NCI-H526 treated with DMSO at 0.1 percent for 48 hours (cell line): ENCODE measurements around the gene PTDSS2.
"Not testable (repeated sequence)": the region's sequence is repeated elsewhere in the genome, so short reads cannot be mapped to it uniquely, and the experiment has no call there.

Source experiments
- DNase-seq: peaks from one replicate; lab custom pipeline; 2025; lab: John Stamatoyannopoulos, UW

Gene PTDSS2

GRCh38 chr11:431921-432320, 18.2 kb upstream of the PTDSS2 start:
- DNase-seq: no peak

- DNase-seq: no peak
Observed at GRCh38 chr11:432501-433100, 17.5 kb upstream of the PTDSS2 start.

DNA sequence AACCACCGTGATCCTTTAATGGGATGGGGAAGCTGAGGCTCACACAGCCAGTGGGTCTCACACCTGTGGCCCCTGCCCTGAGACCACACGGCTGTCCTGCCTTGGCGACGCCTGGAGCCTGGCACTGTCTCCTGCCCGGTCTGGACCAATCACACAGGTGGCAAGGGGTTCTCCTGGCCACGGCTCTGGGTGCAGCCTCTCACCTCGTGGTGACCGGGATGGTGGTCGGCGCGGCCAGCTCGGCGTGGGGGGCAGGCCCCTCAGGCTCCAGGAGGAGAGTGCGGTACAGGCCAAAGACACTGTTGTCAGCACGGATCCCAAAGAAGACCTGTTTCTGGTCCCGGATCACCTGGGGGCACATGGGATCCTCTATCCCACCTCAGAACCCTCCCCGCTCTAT, 17.0 kb upstream of the PTDSS2 start:
- no peak for DNase-seq

DNA sequence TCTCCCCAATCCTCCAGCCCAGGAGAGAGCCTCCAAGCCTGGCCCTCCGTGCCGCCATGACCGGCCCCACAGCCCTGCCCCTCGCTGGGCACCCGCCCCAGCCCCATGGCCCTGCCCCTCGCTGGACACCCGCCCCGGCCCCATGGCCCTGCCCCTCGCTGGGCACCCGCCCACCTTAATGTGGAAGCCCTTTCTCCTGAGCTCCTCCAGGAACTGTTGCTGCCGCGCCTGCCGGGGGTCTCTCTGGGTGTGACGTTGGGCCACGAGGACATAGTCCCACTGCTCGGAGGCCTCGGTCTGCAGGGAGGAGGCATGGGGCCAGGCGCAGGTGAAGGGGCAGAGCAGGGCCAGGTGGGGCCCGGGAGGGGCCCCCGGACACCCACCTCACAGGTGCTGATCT, 16.4 kb upstream of the PTDSS2 start:
- DNase-seq: no peak

DNA sequence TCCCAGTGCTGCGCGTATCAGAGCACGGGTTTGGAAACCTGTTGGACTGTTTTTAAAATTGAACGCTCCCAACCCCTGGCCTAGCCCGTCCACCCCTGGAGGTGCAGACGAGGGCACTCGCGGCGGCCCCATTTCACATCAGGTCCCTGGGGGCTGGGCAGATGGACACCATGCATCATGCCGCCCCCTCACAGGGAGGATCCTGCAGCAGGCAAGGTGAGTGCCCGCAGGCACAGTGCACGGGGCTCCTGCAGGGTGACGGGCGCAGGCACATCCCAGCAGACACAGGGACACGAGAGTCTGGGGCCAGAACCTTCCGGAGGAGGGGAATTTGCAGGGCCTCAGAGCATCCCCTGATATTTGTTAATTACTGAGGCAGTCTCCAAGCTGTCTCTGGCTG, 15.6 kb upstream of the PTDSS2 start:
- DNase-seq: no peak

DNA sequence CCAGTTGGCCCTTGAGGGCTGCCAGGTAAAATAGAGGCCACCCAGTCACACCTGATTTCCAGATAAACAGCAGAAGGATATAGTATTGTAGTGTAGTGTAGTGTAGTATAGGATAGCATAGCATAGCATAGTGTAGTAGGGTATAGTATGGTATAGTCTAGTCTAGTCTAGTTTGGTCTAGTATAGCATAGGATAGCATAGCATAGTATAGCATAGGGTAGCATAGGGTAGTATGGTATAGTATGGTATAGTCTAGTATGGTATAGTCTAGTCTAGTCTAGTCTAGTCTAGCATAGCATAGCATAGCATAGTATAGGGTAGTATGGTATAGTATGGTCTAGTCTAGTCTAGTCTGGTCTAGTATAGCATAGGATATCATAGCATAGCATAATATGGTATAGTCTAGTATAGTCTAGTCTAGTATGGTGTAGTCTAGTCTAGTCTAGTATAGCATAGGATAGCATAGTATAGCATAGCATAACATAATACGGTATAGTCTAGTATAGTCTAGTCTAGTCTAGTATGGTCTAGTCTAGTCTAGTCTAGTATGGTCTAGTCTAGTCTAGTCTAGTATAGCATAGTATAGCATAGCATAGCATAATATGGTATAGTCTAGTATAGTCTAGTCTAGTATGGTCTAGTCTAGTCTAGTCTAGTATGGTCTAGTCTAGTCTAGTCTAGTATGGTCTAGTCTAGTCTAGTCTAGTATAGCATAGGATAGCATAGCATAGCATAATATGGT, 14.9 kb upstream of the PTDSS2 start:
- DNase-seq: not testable (repeated sequence)

DNA sequence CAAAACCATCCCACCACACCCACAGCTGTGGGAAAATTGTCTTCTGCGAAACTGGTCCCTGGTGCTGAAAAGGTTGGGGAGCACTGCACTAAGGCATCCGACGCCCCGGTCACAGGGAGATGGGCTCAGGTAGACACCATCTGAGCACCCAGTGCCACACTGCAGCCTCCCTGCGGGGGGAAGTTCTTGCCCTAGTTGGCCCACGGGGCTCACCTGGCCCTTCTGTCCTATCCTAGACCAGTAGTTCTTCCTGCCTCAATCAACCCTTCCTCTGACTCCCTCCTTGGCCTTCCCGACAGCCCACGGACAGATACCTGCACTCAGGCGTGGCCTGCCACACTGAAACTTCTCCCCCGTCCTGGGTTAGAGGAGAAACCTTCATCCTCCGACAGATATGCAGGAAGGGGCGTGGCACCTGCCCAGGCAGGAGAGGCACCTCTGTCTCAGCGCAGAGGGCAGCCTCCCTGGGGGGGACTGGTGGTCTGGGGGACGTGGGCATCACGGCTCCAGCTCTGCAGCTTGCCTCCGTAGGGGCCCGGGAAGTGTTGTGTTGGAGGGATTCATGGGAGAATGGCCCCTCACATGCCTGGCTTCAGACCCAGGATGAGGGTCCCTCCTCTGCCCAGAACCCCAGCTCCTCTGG, 12.7 kb upstream of the PTDSS2 start:
- DNase-seq: no peak

DNA sequence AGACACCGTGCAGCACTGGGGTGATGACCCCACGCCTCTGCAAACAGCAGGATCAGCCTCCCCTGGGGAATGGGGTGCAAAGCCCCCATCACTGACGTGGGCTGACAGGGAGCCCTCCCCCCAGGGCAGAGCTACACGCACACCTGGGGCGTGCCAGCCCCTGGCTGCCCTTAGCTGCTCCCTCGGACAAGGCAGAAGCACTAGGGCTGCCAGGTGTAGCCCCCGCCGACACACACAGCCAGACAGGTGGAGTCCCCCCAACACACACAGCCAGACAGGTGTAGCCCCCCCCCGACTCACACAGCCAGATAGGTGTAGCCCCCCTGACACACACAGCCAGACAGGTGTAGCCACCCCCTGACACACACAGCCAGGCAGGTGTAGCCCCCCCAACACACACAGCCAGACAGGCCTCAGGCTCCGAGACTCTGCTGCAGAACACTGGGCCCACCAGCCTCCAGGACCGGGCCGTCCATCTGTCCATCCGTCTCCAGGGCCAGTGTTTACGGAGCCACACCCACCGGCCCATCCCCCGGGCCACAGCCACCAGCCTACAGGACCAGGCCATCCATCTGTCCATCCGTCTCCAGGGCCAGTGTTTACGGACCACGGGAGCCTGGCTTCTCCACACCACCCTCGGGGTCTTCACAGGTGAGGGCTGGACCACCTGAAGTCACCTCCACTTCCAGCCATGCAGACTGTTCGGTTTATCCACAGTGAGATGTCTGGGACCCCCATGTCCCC, 11.8 kb upstream of the PTDSS2 start:
- DNase-seq: no peak

DNA sequence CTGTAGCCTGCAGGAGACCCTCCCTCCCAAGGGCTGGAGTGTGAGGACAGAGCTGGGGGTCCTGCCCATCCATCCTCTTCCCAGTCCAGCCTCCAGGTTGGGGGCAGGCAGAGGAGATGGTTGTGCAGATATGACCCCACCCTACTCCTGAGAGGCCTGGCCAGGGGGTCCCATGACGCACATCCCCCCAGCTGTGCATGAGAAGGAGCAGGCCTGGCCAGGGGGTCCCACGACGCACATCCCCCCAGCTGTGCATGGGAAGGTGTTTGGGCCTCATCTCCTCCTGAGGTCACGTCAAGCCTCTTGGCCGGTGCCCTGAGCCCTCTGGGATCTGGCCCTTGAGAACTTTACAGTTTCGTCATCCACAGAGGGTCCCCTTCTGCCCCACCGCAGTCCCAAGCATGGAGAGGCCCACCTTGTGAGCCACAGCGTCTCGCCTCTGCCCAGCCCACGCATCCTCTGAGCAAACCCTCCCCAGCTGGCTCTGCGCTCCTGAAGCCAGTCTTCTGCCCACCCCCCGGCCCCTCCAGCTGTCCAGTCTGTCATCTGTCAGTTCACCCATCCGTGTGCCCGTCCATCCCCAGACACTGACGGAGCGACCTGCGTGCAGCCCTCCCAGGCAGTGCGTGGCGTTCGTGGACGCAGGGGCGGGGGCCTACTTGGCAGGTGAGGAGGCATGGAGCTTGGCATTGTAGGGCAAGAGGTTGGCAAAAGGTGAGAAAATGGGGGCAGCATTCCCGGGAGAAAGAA, 10.6 kb upstream of the PTDSS2 start:
- DNase-seq: no peak

DNA sequence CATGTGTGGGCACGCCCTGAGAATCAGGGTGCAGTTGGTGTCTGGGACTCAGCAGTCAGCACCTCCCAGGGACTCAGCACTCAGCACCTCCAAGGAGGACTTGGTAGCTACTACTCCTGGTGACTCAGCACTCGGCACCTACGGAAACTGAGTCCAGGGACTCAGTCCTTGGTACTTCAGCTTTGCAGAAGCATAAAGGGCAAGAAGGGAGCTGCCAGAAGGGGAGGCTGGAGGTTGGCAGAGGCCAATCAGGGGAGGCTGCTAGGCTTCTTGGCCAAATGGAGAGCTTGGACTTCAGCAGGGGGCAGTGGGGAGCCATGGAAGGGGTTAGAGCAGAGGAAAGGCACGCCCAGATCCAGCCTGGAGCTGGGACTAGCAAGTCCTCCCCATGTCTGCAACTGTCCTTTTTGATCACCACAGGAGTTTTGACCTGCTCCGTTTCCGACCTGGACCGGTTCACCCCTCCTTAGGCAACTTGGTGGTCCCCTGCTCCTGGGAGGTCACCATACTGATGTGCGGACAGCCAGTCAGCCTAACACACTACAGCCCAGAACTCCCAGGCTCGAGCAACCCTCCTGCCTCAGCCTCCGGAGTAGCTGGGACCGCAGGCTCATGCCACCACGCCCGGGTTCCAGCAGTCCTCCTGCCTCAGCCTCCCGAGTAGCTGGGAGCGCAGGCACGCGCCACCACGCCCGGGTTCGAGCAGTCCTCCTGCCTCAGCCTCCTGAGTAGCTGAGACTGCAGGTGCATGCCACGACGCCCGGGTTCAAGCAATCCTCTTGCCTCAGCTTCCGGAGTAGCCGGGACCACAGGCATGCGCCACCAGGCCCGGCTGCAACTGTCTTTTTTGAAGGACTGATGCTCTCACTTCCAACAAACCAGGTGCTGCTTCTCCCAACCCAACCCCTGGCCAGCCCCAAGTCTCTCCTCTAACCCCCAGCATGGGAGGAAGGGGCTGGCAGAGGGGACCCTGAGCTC, 9.7 kb upstream of the PTDSS2 start:
- no peak for DNase-seq

DNA sequence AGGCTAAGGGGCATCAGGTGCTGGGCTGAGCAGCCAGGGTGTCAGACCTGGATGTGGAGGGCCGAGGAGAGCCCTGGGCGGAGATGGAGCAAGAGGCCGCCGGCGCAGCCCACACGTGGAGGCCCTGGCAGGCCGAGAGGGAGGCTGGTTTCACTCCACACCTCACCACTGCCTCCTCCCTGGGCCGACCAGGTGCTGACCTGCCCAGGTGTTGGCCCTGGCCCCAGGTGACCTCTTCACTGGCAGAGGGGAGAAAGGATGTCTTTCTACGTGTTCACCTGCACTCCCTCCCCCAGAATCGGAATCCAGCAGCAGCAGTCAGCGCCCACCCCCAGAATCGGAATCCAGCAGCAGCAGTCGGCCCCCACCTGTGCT, 9.0 kb upstream of the PTDSS2 start:
- no peak for DNase-seq

DNA sequence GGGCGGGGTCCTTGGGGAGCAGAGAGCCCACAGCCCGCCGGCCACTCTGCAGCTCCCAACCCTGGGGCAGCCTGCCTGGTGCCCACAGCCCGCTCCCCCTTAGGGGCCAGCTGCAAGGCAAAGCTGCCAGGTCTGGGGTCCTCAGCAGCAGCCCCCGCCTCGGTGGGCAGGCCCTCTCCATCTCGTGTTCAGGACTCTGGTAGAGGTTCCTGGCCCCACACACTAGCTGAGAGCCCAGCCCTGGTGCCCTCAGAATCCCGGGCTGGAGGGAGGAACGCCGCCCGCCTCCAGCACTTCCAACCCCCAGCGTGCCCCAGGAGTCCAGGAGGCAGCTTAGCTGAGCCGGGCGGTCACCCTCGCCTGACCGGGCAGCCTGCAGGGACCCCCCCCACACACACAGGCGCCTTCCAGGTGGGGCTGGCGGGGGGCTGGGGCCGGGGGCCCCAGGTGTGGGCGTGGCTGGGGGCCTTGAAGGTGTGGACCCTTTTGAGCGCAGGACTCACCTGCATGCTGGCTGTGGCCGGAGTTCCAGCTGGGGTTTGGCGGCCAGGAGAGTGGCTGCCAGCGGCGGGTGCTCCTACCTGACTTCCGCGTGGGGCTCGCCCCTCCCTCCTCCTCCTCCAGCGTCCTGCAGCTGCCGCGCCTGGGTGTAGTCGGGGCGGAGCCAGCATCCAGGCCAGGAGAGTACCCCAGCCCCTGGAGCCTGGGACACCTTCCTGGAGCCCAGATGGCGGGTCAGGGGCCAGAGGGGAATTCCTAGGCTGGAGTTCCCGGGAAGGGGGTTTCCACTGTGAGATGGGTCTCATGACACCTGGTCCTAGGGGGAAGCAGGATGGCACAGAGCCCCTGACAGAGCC, 8.4 kb upstream of the PTDSS2 start, which contains the start of gene ANO9:
ANO9 (minus strand) TSS at position 594 of the 857 bp plus-strand sequence; CDS start at position 509, 85 bp downstream.
- DNase-seq: peak; percentile 73

GRCh38 chr11:442611-443081, 7.4 kb upstream of the PTDSS2 start:
- DNase-seq: no peak

GRCh38 chr11:443542-444199, 6.4 kb upstream of the PTDSS2 start:
- no peak for DNase-seq

- DNase-seq: no peak
Observed at GRCh38 chr11:444396-445144, 5.5 kb upstream of the PTDSS2 start.

DNA sequence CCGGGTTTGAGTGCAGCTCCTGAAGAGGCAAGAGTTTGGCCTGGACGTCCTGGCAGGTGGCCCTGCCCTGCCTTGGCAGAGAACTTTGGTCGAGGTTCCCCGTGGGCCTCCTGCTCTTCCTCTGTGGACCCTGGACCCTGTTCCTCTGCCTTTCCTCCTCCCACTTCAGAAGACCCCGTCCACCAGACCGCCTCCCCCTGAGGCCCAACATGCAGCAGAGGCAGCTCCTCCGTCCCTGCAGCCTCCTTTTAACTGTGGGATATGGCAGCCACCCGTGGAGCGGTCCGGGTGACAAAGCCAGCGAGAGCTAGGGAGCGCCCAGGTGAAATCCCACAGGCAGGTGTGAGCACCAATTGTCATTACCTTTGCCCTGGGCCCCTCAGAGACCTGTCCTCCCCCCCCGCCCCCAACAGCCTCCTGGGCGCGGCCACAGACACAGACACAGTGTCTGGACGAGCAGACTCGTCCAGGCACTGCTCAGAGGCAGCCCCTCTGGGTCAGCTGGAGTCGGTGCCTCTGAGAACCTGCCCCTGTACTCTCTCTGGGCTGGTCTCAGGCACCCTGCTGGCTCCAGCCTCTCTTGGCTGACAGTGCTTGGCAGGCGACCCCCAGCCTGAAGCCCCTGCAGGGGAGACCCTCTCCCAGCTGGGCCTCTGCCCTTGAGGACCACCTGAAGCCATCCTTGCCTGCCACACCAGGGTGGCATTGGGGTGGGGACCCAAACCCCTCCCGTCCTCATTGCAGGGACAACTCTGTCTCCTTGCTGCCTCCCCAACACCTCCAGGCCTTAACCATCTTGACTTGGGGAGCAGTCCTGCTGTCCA, 4.1 kb upstream of the PTDSS2 start:
- DNase-seq: peak; percentile 23

GRCh38 chr11:446891-447290, 3.2 kb upstream of the PTDSS2 start:
- peak; percentile 39 for DNase-seq
